Heart left ventricle (tissue), 16 donors: Measurements from ENCODE around the gene CMIP. TPM values are rescaled to one million over a fixed set of nuclear protein-coding genes. Genes with fewer than 3 reads are reported as not detected.
A peak's percentile ranks its signal among the peaks of the same experiment; 100 is the strongest.

Source experiments
- ATAC-seq, 4 donors: fragments of 200-7000 bp; cut with Tn5 transposase; one replicate each; pipeline ENCODE4 v1.9.1; 2020 to 2022; ENCODE audit warnings: moderate library complexity in 4 of 4, mild to moderate bottlenecking in 3 of 4, moderate number of reproducible peaks in 1 of 4
- DNase-seq, 5 donors: peaks; one replicate each; pipeline ENCODE4 v3.0.0-alpha.2; 2020
- H3K27ac ChIP-seq, 12 donors: fragments of 200-600 bp; sonication (generic) in 4 of 12; one replicate each; pipeline versions ENCODE4 v1.5.0 to v1.8.0; 2016 to 2022; ENCODE audit warnings: mild to moderate bottlenecking in 2 of 12
- H3K27me3 ChIP-seq, 9 donors: fragments of 200-600 bp; sonication (generic) in 2 of 9; one replicate each; pipeline versions ENCODE4 v1.5.1 to v1.8.0; 2016 to 2022; ENCODE audit warnings: mild to moderate bottlenecking in 3 of 9
- H3K36me3 ChIP-seq, 9 donors: fragments of 200-600 bp; sonication (generic) in 2 of 9; one replicate each; pipeline versions ENCODE4 v1.5.0 to v1.8.0; 2018 to 2022; ENCODE audit warnings: mild to moderate bottlenecking in 2 of 9
- H3K4me1 ChIP-seq, 12 donors: fragments of 200-600 bp; sonication (generic) in 4 of 12; one replicate each; pipeline versions ENCODE4 v1.5.0 to v1.8.0; 2016 to 2022; ENCODE audit warnings: mild to moderate bottlenecking in 3 of 12
- H3K4me3 ChIP-seq, 12 donors: fragments of 200-600 bp; sonication (generic) in 4 of 12; one replicate each; pipeline versions ENCODE4 v1.5.0 to v1.8.0; 2017 to 2022; ENCODE audit warnings: mild to moderate bottlenecking in 9 of 12, moderate library complexity in 4 of 12
- H3K9me3 ChIP-seq, 12 donors: fragments of 200-600 bp; sonication (generic) in 4 of 12; one replicate each; pipeline versions ENCODE4 v1.5.0 to v1.8.0; 2016 to 2022; ENCODE audit warnings: mild to moderate bottlenecking in 1 of 12
- CTCF ChIP-seq, 12 donors: fragments of 200-600 bp; sonication (generic) in 4 of 12; IDR thresholded peaks; one replicate each; pipeline versions ENCODE4 v1.5.0 to v1.8.0; 2018 to 2022; ENCODE audit warnings: antibody characterized with exemption in 12 of 12, mild to moderate bottlenecking in 5 of 12
- POLR2A ChIP-seq, 2 donors: fragments of 450-650 bp; IDR thresholded peaks; one replicate each; pipeline ENCODE4 v1.6.1; 2017; ENCODE audit warnings: antibody characterized with exemption in 2 of 2, mild to moderate bottlenecking in 2 of 2, moderate library complexity in 2 of 2
- WGBS, 4 donors: extraction: QIAGEN DNeasy Blood & Tissue Kit in 2 of 4; methylation state at CpG; one replicate each; pipeline versions ENCODE4 v1.1.5 to v1.1.7; 2013 to 2018; 5-methylcytosine and 5-hydroxymethylcytosine counted together
- intact Hi-C, 10 donors: fragments of 100-400 bp; cut with DNase I; formaldehyde crosslinking; loops; one replicate each; pipeline versions ENCODE4 v1.11.1 to v1.14.2; 2022
- polyA plus RNA-seq, 2 donors: library from polyadenylated mRNA; stranded (reverse); fragments of 200-250 nt; gene quantifications; one replicate each; pipeline ENCODE4 v1.2.3, GENCODE V29; 2013
- total RNA-seq, 9 donors: library from RNA; depleted of rRNA in 2 of 9; stranded (reverse); fragments of >200 nt in 2 of 9; fragmentation: NEBNext Ultra II Directional in 3 of 9; extraction: Animal tissue kit (Norgen Biotek cat#: 25700) in 3 of 9; gene quantifications; one replicate each; pipeline versions ENCODE4 v1.1.0 to v1.2.4, GENCODE V29; 2016 to 2023
- donor health status: ischemic (EF 13 %, LVEDD 7.1; RV severe dilation, severe dysfunction).
- donor health status: healthy with polysubstance abuse.
- donor health status: DM: no; HTN: yes; CAD: no.
- donor health status: DM: no; HTN: no; CAD: no.
- donor health status: ischemic (EF 25% LVEDD 6.9; RV normal size, moderate dysfunction).
- donor health status: ischemic (EF 25% LVEDD 5.7; RV mildly dilated, moderate dysfunction).
- donor health status: healthy.
- donor health status: DM: yes; HTN: yes; CAD: no.
- donor health status: ischemic (EF 35%, LVEDD 5.7; RV mildly dilated, moderate dysfunction).
- donor health status: nonischemic (EF 11% LVEDD 7.7; RV severe dilation, severe dysfunction).
- donor health status: DM: yes; HTN: yes; CAD: no.
- donor health status: PGD.
- donor health status: ischemic (EF 29% LVEDD 5.4; RV normal size, mild dysfunction).
- donor health status: nonischemic (EF 23%, LVEDD 6.1; RV moderate dilation, normal function).

Gene CMIP
- total and polyA plus RNA-seq, 11 donors, result 4.1 to 48.8 (median 10.6) TPM

GRCh38 chr16:81397879-81398520 lies 46.6 kb upstream of the CMIP start:
- intact Hi-C loops, result no loop called here
- Histone ChIP-seq H3K36me3 (no peaks in the 10 kb centered on the region), H3K27ac (no peak overlapping the region), H3K27me3 (no peaks in the 10 kb centered on the region), H3K4me1 (peaks cover 5 to 27% (median 18%) of the 10 kb centered on the region in 12 donors), H3K9me3 (peaks cover 0 to 12% (median 0%) of the 10 kb centered on the region in 12 donors), H3K4me3 (no peak overlapping the region)
- 79 to 87% (median 86%) methylated on average over 13 to 14 of the region's 14 CpGs for WGBS, 4 donors
- TF ChIP-seq CTCF (IDR thresholded peaks at IDR 0.05), result no peak
- ATAC-seq, result no peak
- DNase-seq, result no peak

- ATAC-seq, result no peak
- H3K27me3 ChIP-seq, result no peaks in the 10 kb centered on the region
- no peak for DNase-seq
- H3K4me3 ChIP-seq, result no peak overlapping the region
- peaks cover 5 to 34% (median 20%) of the 10 kb centered on the region in 12 donors for H3K4me1 ChIP-seq
- H3K9me3 ChIP-seq, result peaks cover 0 to 12% (median 0%) of the 10 kb centered on the region in 12 donors
- H3K27ac ChIP-seq, result no peak overlapping the region
- no peak for TF ChIP-seq CTCF (IDR thresholded peaks at IDR 0.05)
- no peak for TF ChIP-seq POLR2A (IDR thresholded peaks at IDR 0.05)
- WGBS, 4 donors, result 98 to 100% (median 99%) methylated on average over 1 of the region's 1 CpG
- intact Hi-C loops, result loop anchor here in 8 of 10 donors (5.0 to 10.0 kb wide), 8 partner anchors 33 to 337 kb away; no protein-coding TSS in a partner anchor
- no peaks in the 10 kb centered on the region for H3K36me3 ChIP-seq
These were observed 44.7 kb upstream of the CMIP start for GRCh38 chr16:81399909-81400308.

- Histone ChIP-seq H3K4me1 (peaks cover 1 to 21% (median 13%) of the 10 kb centered on the region in 12 donors), H3K36me3 (no peaks in the 10 kb centered on the region), H3K27me3 (no peaks in the 10 kb centered on the region), H3K9me3 (peaks cover 0 to 12% (median 0%) of the 10 kb centered on the region in 12 donors), H3K4me3 (no peak overlapping the region), H3K27ac (peak overlapping the region in 2 of 12 donors; percentile 19 to 27)
- 45 to 61% (median 49%) methylated on average over 15 to 19 of the region's 19 CpGs for WGBS, 4 donors
- ATAC-seq (peak in 3 of 4 donors; percentile 23 to 50 (median 25)), DNase-seq (peak in 2 of 5 donors; percentile 43 to 48)
- intact Hi-C loops, result loop anchor here in 8 of 10 donors (5.0 to 10.0 kb wide), 8 partner anchors 34 to 336 kb away; no protein-coding TSS in a partner anchor
- TF ChIP-seq POLR2A (IDR thresholded peaks at IDR 0.05), result no peak
- TF ChIP-seq CTCF (IDR thresholded peaks at IDR 0.05), result no peak
These were observed 43.3 kb upstream of the CMIP start for GRCh38 chr16:81401035-81401950.

GRCh38 chr16:81403208-81403600 lies 41.4 kb upstream of the CMIP start:
- DNase-seq, result no peak
- Histone ChIP-seq H3K9me3 (peaks cover 0 to 12% (median 0%) of the 10 kb centered on the region in 12 donors), H3K27ac (no peak overlapping the region), H3K4me3 (peak overlapping the region in 4 of 12 donors; percentile 21 to 38 (median 32)), H3K4me1 (peaks cover 0 to 19% (median 10%) of the 10 kb centered on the region in 12 donors), H3K27me3 (no peaks in the 10 kb centered on the region), H3K36me3 (no peaks in the 10 kb centered on the region)
- TF ChIP-seq POLR2A (IDR thresholded peaks at IDR 0.05) (no peak), CTCF (IDR thresholded peaks at IDR 0.05) (no peak)
- intact Hi-C loops, result loop anchor here (1.0 to 10.0 kb wide), 11 partner anchors 36 to 334 kb away; no protein-coding TSS in a partner anchor
- no peak for ATAC-seq
- WGBS, 4 donors, result 23 to 24% (median 24%) methylated on average over 5 of the region's 5 CpGs
